ENCODE measurements around the gene GIT1.

GIT1 gene

GRCh38 chr17:29612094-29612403, 22.6 kb upstream of the GIT1 start:
- no peaks in the 10 kb centered on the region for H4K20me1 ChIP-seq (ENCODE audit: insufficient read depth, low read length)
- H3K9me3 ChIP-seq (ENCODE audit: low read length) = no peaks in the 10 kb centered on the region
- H3F3A ChIP-seq (ENCODE audit: insufficient read depth, low read length) = no peaks in the 10 kb centered on the region
- H3K4me1 ChIP-seq (ENCODE audit: insufficient read depth, low read length, severe bottlenecking) = peaks cover 61% of the 10 kb centered on the region
- TF ChIP-seq CTCF (IDR thresholded peaks at IDR 0.05; ENCODE audit: low read length) (no peak), EZH2 (IDR thresholded peaks at IDR 0.05; ENCODE audit: borderline replicate concordance, low read length) (no peak)
- no peaks in the 10 kb centered on the region for H3K36me3 ChIP-seq (ENCODE audit: insufficient read depth, low read length)
- no peaks in the 10 kb centered on the region for H3K79me2 ChIP-seq (ENCODE audit: insufficient read depth, low read length)
- no peak overlapping the region for H3K27ac ChIP-seq (ENCODE audit: low read depth, low read length, poor library complexity, severe bottlenecking)
- no peak overlapping the region for H3K4me3 ChIP-seq (ENCODE audit: low read depth, low read length, poor library complexity, severe bottlenecking)
- H3K9me2 ChIP-seq (ENCODE audit: low read depth, low read length) = no peaks in the 10 kb centered on the region
- no peak overlapping the region for H3K4me2 ChIP-seq (ENCODE audit: low read length)
- no peak overlapping the region for H3K9ac ChIP-seq (ENCODE audit: low read length)
- H2AFZ ChIP-seq (ENCODE audit: low read length) = no peak overlapping the region
- peaks cover 4% of the 10 kb centered on the region; the same call in 1 of the 2 replicates for H3K27me3 ChIP-seq (ENCODE audit: insufficient read depth, low read length)

- Histone ChIP-seq H3K9ac (ENCODE audit: low read length) (no peak overlapping the region), H3K79me2 (ENCODE audit: insufficient read depth, low read length) (no peaks in the 10 kb centered on the region), H3K9me2 (ENCODE audit: low read depth, low read length) (no peaks in the 10 kb centered on the region), H3K27me3 (ENCODE audit: insufficient read depth, low read length) (peaks cover 3% of the 10 kb centered on the region; the same call in 1 of the 2 replicates), H3K4me2 (ENCODE audit: low read length) (no peak overlapping the region), H3K27ac (ENCODE audit: low read depth, low read length, poor library complexity, severe bottlenecking) (no peak overlapping the region), H4K20me1 (ENCODE audit: insufficient read depth, low read length) (no peaks in the 10 kb centered on the region), H3K9me3 (ENCODE audit: low read length) (no peaks in the 10 kb centered on the region), H3K36me3 (ENCODE audit: insufficient read depth, low read length) (no peaks in the 10 kb centered on the region), H3K4me1 (ENCODE audit: insufficient read depth, low read length, severe bottlenecking) (peaks cover 58% of the 10 kb centered on the region), H3K4me3 (ENCODE audit: low read depth, low read length, poor library complexity, severe bottlenecking) (no peak overlapping the region), H2AFZ (ENCODE audit: low read length) (no peak overlapping the region), H3F3A (ENCODE audit: insufficient read depth, low read length) (no peaks in the 10 kb centered on the region)
- TF ChIP-seq EZH2 (IDR thresholded peaks at IDR 0.05; ENCODE audit: borderline replicate concordance, low read length) (no peak), CTCF (IDR thresholded peaks at IDR 0.05; ENCODE audit: low read length) (no peak)
Observed at GRCh38 chr17:29611351-29612093, 22.1 kb upstream of the GIT1 start.

GRCh38 chr17:29610395-29610794, 20.9 kb upstream of the GIT1 start:
- Histone ChIP-seq H2AFZ (ENCODE audit: low read length) (no peak overlapping the region), H3K4me1 (ENCODE audit: insufficient read depth, low read length, severe bottlenecking) (peaks cover 48% of the 10 kb centered on the region), H3K9me3 (ENCODE audit: low read length) (no peaks in the 10 kb centered on the region), H4K20me1 (ENCODE audit: insufficient read depth, low read length) (no peaks in the 10 kb centered on the region), H3K9ac (ENCODE audit: low read length) (no peak overlapping the region), H3K4me3 (ENCODE audit: low read depth, low read length, poor library complexity, severe bottlenecking) (no peak overlapping the region), H3K27ac (ENCODE audit: low read depth, low read length, poor library complexity, severe bottlenecking) (no peak overlapping the region), H3K79me2 (ENCODE audit: insufficient read depth, low read length) (no peaks in the 10 kb centered on the region), H3K27me3 (ENCODE audit: insufficient read depth, low read length) (no peaks in the 10 kb centered on the region; the same call in 1 of the 2 replicates), H3K4me2 (ENCODE audit: low read length) (no peak overlapping the region), H3K36me3 (ENCODE audit: insufficient read depth, low read length) (no peaks in the 10 kb centered on the region), H3F3A (ENCODE audit: insufficient read depth, low read length) (no peaks in the 10 kb centered on the region), H3K9me2 (ENCODE audit: low read depth, low read length) (no peaks in the 10 kb centered on the region)
- TF ChIP-seq EZH2 (IDR thresholded peaks at IDR 0.05; ENCODE audit: borderline replicate concordance, low read length) = no peak
- TF ChIP-seq CTCF (IDR thresholded peaks at IDR 0.05; ENCODE audit: low read length) = no peak
